Mammary epithelial cell (primary cell): ENCODE results near the gene INO80B.

ENCODE experiments used
- EZH2 ChIP-seq: IDR thresholded peaks from 2 replicates; pipeline ENCODE4 v1.6.1; 2012; ENCODE audit warnings: low read length, inconsistent platforms, borderline replicate concordance
- TF ChIP-seq, protein P1 (sequence below), 2 donors: IDR thresholded peaks in 1 of 2; conservative IDR thresholded peaks in 1 of 2; 2 replicates each; pipeline ENCODE4 v1.5.1; 2011 to 2012; ENCODE audit warnings: inconsistent platforms in 2 of 2, low read length in 2 of 2, mild to moderate bottlenecking in 2 of 2, control low read depth in 1 of 2, low read depth in 1 of 2; ENCODE audit not compliant: insufficient read depth in 1 of 2; ENCODE audit errors: extremely low read depth in 1 of 2

DNA sequence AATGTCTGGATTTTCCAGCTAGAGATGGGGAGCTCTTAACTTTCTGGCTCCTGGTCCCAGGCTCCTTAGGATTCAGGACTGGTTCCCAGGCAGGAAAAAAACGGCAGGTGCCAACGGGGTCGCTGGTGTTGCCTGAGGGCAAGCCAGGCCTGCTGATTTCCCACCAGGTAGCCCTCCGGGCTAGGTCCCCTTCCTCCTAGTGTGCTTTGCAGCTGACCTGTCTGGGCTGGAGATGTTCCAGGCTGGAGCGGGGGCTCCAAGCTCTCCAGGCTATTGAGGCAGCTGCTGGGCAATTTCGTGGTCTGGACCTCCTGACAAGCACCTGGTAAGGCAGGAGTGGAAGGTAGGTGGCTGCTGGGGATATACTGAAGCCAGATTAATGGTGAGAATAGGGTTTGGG, 19.6 kb downstream of the INO80B start:
- TF ChIP-seq, protein P1, sequence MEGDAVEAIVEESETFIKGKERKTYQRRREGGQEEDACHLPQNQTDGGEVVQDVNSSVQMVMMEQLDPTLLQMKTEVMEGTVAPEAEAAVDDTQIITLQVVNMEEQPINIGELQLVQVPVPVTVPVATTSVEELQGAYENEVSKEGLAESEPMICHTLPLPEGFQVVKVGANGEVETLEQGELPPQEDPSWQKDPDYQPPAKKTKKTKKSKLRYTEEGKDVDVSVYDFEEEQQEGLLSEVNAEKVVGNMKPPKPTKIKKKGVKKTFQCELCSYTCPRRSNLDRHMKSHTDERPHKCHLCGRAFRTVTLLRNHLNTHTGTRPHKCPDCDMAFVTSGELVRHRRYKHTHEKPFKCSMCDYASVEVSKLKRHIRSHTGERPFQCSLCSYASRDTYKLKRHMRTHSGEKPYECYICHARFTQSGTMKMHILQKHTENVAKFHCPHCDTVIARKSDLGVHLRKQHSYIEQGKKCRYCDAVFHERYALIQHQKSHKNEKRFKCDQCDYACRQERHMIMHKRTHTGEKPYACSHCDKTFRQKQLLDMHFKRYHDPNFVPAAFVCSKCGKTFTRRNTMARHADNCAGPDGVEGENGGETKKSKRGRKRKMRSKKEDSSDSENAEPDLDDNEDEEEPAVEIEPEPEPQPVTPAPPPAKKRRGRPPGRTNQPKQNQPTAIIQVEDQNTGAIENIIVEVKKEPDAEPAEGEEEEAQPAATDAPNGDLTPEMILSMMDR (conservative IDR thresholded peaks at IDR 0.05 in 1 of 2, IDR thresholded peaks at IDR 0.05 in 1 of 2; ENCODE audit: extremely low read depth in 1 of 2, insufficient read depth in 1 of 2, low read depth in 1 of 2, low read length in 2 of 2): no peak
- TF ChIP-seq EZH2: no peak
